H1 (cell line): Measurements from ENCODE around the gene RXRA. TPM values are rescaled to one million over a fixed set of nuclear protein-coding genes. Genes with fewer than 3 reads are reported as not detected.

ENCODE experiments used
- BRCA1 ChIP-seq: IDR thresholded peaks from 2 replicates; pipeline ENCODE4 v1.6.1; 2012; ENCODE audit warnings: low read depth, low read length, improper control_type of control experiment
- CEBPB ChIP-seq: IDR thresholded peaks from 2 replicates; pipeline ENCODE4 v1.6.1; 2012; ENCODE audit warnings: low read depth, low read length
- EP300 ChIP-seq, 2 experiments: IDR thresholded peaks; 1 replicate in 1 of 2; 2 replicates in 1 of 2; pipeline ENCODE4 v1.6.1; 2011 to 2012; ENCODE audit warnings: low read depth in 2 of 2, low read length in 2 of 2, mild to moderate bottlenecking in 2 of 2, borderline replicate concordance in 1 of 2, inconsistent platforms in 1 of 2, moderate library complexity in 1 of 2
- KDM4A ChIP-seq: IDR thresholded peaks from one replicate; pipeline ENCODE4 v1.7.1; 2012; ENCODE audit warnings: low read depth, mild to moderate bottlenecking, moderate library complexity, low read length, inconsistent platforms; ENCODE audit not compliant: severe bottlenecking
- POLR2A ChIP-seq, 2 experiments: IDR thresholded peaks; 1 replicate in 1 of 2; 2 replicates in 1 of 2; pipeline ENCODE4 v1.6.1; 2011; ENCODE audit warnings: low read depth in 2 of 2, low read length in 2 of 2, mild to moderate bottlenecking in 2 of 2; ENCODE audit errors: control extremely low read depth in 1 of 2
- RXRA ChIP-seq: IDR thresholded peaks from 2 replicates; pipeline ENCODE4 v1.6.1; 2011; ENCODE audit warnings: low read depth, mild to moderate bottlenecking, low read length, moderate library complexity; ENCODE audit not compliant: insufficient read depth
- TAF7 ChIP-seq: optimal IDR thresholded peaks from 2 replicates; pipeline ENCODE3; 2011; ENCODE audit warnings: low read depth, mild to moderate bottlenecking, inconsistent platforms, low read length, moderate library complexity, borderline replicate concordance
- YY1 ChIP-seq: IDR thresholded peaks from 2 replicates; pipeline ENCODE4 v1.6.1; 2011; ENCODE audit warnings: low read depth, mild to moderate bottlenecking, low read length
- polyA plus RNA-seq, 7 experiments: library from polyadenylated mRNA; depleted of rRNA in 3 of 7; stranded (reverse) in 5 of 7; unstranded in 2 of 7; fragments of >200 nt in 5 of 7; fragments of 200-250 nt in 2 of 7; gene quantifications; 1 replicate in 5 of 7; 2 replicates in 1 of 7; 4 replicates in 1 of 7; pipeline versions ENCODE4 v1.2.1 to v1.2.3, GENCODE V29; 2011 to 2013; ENCODE audit warnings: missing spikeins in 2 of 7, mixed read lengths in 2 of 7
- total RNA-seq: library from RNA; stranded (reverse); fragmentation: NEBNext Ultra II Directional; extraction: Animal tissue kit (Norgen Biotek cat#: 25700); gene quantifications from 2 replicates; pipeline ENCODE4 v1.2.1, GENCODE V29; 2021
- TF ChIP-seq, protein P1 (sequence below): fragments of 300-600 bp; sonication (generic); IDR thresholded peaks from 2 replicates; pipeline ENCODE4 v1.7.1; 2012; ENCODE audit warnings: low read length, moderate library complexity, mild to moderate bottlenecking, inconsistent platforms; ENCODE audit not compliant: insufficient replicate concordance
- TF ChIP-seq, protein P2 (sequence below): IDR thresholded peaks from 2 replicates; pipeline ENCODE4 v1.6.1; 2012; ENCODE audit warnings: low read length, inconsistent platforms

RXRA gene
- total and polyA plus RNA-seq, 2 of the 8 experiments (the other 6 are each of a cell fraction or from before 2014, with no cell fraction given): 9.8 to 29.4 TPM

- TF ChIP-seq, protein P1, sequence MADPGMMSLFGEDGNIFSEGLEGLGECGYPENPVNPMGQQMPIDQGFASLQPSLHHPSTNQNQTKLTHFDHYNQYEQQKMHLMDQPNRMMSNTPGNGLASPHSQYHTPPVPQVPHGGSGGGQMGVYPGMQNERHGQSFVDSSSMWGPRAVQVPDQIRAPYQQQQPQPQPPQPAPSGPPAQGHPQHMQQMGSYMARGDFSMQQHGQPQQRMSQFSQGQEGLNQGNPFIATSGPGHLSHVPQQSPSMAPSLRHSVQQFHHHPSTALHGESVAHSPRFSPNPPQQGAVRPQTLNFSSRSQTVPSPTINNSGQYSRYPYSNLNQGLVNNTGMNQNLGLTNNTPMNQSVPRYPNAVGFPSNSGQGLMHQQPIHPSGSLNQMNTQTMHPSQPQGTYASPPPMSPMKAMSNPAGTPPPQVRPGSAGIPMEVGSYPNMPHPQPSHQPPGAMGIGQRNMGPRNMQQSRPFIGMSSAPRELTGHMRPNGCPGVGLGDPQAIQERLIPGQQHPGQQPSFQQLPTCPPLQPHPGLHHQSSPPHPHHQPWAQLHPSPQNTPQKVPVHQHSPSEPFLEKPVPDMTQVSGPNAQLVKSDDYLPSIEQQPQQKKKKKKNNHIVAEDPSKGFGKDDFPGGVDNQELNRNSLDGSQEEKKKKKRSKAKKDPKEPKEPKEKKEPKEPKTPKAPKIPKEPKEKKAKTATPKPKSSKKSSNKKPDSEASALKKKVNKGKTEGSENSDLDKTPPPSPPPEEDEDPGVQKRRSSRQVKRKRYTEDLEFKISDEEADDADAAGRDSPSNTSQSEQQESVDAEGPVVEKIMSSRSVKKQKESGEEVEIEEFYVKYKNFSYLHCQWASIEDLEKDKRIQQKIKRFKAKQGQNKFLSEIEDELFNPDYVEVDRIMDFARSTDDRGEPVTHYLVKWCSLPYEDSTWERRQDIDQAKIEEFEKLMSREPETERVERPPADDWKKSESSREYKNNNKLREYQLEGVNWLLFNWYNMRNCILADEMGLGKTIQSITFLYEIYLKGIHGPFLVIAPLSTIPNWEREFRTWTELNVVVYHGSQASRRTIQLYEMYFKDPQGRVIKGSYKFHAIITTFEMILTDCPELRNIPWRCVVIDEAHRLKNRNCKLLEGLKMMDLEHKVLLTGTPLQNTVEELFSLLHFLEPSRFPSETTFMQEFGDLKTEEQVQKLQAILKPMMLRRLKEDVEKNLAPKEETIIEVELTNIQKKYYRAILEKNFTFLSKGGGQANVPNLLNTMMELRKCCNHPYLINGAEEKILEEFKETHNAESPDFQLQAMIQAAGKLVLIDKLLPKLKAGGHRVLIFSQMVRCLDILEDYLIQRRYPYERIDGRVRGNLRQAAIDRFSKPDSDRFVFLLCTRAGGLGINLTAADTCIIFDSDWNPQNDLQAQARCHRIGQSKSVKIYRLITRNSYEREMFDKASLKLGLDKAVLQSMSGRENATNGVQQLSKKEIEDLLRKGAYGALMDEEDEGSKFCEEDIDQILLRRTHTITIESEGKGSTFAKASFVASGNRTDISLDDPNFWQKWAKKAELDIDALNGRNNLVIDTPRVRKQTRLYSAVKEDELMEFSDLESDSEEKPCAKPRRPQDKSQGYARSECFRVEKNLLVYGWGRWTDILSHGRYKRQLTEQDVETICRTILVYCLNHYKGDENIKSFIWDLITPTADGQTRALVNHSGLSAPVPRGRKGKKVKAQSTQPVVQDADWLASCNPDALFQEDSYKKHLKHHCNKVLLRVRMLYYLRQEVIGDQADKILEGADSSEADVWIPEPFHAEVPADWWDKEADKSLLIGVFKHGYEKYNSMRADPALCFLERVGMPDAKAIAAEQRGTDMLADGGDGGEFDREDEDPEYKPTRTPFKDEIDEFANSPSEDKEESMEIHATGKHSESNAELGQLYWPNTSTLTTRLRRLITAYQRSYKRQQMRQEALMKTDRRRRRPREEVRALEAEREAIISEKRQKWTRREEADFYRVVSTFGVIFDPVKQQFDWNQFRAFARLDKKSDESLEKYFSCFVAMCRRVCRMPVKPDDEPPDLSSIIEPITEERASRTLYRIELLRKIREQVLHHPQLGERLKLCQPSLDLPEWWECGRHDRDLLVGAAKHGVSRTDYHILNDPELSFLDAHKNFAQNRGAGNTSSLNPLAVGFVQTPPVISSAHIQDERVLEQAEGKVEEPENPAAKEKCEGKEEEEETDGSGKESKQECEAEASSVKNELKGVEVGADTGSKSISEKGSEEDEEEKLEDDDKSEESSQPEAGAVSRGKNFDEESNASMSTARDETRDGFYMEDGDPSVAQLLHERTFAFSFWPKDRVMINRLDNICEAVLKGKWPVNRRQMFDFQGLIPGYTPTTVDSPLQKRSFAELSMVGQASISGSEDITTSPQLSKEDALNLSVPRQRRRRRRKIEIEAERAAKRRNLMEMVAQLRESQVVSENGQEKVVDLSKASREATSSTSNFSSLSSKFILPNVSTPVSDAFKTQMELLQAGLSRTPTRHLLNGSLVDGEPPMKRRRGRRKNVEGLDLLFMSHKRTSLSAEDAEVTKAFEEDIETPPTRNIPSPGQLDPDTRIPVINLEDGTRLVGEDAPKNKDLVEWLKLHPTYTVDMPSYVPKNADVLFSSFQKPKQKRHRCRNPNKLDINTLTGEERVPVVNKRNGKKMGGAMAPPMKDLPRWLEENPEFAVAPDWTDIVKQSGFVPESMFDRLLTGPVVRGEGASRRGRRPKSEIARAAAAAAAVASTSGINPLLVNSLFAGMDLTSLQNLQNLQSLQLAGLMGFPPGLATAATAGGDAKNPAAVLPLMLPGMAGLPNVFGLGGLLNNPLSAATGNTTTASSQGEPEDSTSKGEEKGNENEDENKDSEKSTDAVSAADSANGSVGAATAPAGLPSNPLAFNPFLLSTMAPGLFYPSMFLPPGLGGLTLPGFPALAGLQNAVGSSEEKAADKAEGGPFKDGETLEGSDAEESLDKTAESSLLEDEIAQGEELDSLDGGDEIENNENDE: no peak
- no peak for TF ChIP-seq TAF7
- TF ChIP-seq KDM4A: no peak
- TF ChIP-seq POLR2A (IDR thresholded peaks at IDR 0.05; ENCODE audit: control extremely low read depth in 1 of 2, low read depth in 2 of 2, low read length in 2 of 2): no peak
- no peak for TF ChIP-seq YY1
- TF ChIP-seq EP300 (IDR thresholded peaks at IDR 0.05; ENCODE audit: borderline replicate concordance in 1 of 2, low read depth in 2 of 2, low read length in 2 of 2): no peak
- TF ChIP-seq CEBPB: no peak
- TF ChIP-seq BRCA1: no peak
- TF ChIP-seq, protein P2, sequence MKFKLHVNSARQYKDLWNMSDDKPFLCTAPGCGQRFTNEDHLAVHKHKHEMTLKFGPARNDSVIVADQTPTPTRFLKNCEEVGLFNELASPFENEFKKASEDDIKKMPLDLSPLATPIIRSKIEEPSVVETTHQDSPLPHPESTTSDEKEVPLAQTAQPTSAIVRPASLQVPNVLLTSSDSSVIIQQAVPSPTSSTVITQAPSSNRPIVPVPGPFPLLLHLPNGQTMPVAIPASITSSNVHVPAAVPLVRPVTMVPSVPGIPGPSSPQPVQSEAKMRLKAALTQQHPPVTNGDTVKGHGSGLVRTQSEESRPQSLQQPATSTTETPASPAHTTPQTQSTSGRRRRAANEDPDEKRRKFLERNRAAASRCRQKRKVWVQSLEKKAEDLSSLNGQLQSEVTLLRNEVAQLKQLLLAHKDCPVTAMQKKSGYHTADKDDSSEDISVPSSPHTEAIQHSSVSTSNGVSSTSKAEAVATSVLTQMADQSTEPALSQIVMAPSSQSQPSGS: no peak
- no peak for TF ChIP-seq RXRA
These were observed 102.3 kb downstream of the RXRA start (continued) for GRCh38 chr9:134428559-134428958.
